K562 (cell line): ENCODE measurements around the gene PIEZO2. TPM values are rescaled to one million over a fixed set of nuclear protein-coding genes. Genes with fewer than 3 reads are reported as not detected.

ENCODE experiments used
- ATAC-seq: fragments of 200-7000 bp; cut with Tn5 transposase; 3 replicates; pipeline ENCODE4 v1.9.1; 2020; ENCODE audit warnings: moderate library complexity
- BruUV-seq: library from RNA; stranded (reverse); fragments of 400-500 nt; replicated peaks from 2 replicates; lab custom pipeline; 2021; lab: Mats Ljungman, UMichigan
- CTCF ChIA-PET: fragments of 300-600 bp; formaldehyde crosslinking; extraction: SDS; loops from one replicate; lab custom pipeline; 2021; ENCODE audit warnings: low intra/inter-chr PET ratio; lab: Yijun Ruan, JAX
- POLR2A ChIA-PET: fragments of 300-600, 350-650 bp; sonication (Branson Sonifier 250); formaldehyde crosslinking; extraction: SDS; loops from one replicate; lab custom pipeline; 2021; ENCODE audit warnings: antibody characterized with exemption, inconsistent platforms; lab: Yijun Ruan, JAX
- DNase-seq, 4 experiments: peaks; one replicate each; pipeline versions ENCODE4 v3.0.0 to v3.0.0-alpha.2; 2011 to 2018; ENCODE audit warnings: low spot score in 3 of 4, mixed read lengths in 3 of 4; ENCODE audit errors: extremely low read depth in 1 of 4
- FAIRE-seq: peaks from 2 replicates; lab custom pipeline; 2011; peaks lifted over from hg19 to GRCh38; lab: Jason Lieb, UNC
- H2AFZ ChIP-seq: 2 replicates; pipeline ENCODE4 v1.6.0; 2011; ENCODE audit warnings: low read depth, low read length, control low read depth, inconsistent platforms
- H3K27ac ChIP-seq: fragments of 200-600 bp; 3 replicates; pipeline ENCODE4 v1.8.0; 2011; ENCODE audit warnings: low read depth, mild to moderate bottlenecking, control low read depth, inconsistent platforms, low read length, moderate library complexity, mixed read lengths; ENCODE audit errors: extremely low read depth
- H3K27me3 ChIP-seq, 2 experiments: fragments of 300-600 bp in 1 of 2; 2 replicates in 1 of 2; 3 replicates in 1 of 2; pipeline versions ENCODE4 v1.6.0 to v1.8.0; 2011; ENCODE audit warnings: inconsistent platforms in 2 of 2, low read length in 2 of 2, mild to moderate bottlenecking in 1 of 2, mixed read lengths in 1 of 2, moderate library complexity in 1 of 2; ENCODE audit not compliant: control insufficient read depth in 2 of 2, insufficient read depth in 2 of 2
- H3K36me3 ChIP-seq: fragments of 300-600 bp; 3 replicates; pipeline ENCODE4 v1.8.0; 2011; ENCODE audit warnings: mild to moderate bottlenecking, low read length, inconsistent platforms; ENCODE audit not compliant: control insufficient read depth, insufficient read depth
- H3K4me1 ChIP-seq, 2 experiments: fragments of 200-600 bp in 1 of 2; replicated peaks in 1 of 2; 2 replicates in 1 of 2; 3 replicates in 1 of 2; pipeline versions ENCODE4 v1.5.1 to v1.8.0; 2011; ENCODE audit warnings: inconsistent platforms in 2 of 2, low read length in 2 of 2, mild to moderate bottlenecking in 1 of 2, mixed read lengths in 1 of 2, moderate library complexity in 1 of 2; ENCODE audit not compliant: control insufficient read depth in 2 of 2, insufficient read depth in 2 of 2
- H3K4me2 ChIP-seq: 2 replicates; pipeline ENCODE4 v1.6.1; 2011; ENCODE audit warnings: low read length, control low read depth, inconsistent platforms, mixed read lengths; ENCODE audit not compliant: insufficient read depth
- H3K4me3 ChIP-seq: fragments of 200-600 bp; sonication (generic), shearing (Covaris generic); 2 replicates; pipeline ENCODE4 v1.5.1; 2016; ENCODE audit warnings: control low read depth, inconsistent platforms
- H3K79me2 ChIP-seq: fragments of 200-600 bp; 3 replicates; pipeline ENCODE4 v1.8.0; 2011; ENCODE audit warnings: low read length, inconsistent platforms; ENCODE audit not compliant: control insufficient read depth, insufficient read depth
- H3K9ac ChIP-seq, 2 experiments: 2 replicates each; pipeline versions ENCODE4 v1.6.0 to v1.6.1; 2011; ENCODE audit warnings: low read depth in 2 of 2, low read length in 2 of 2, control low read depth in 1 of 2, inconsistent platforms in 1 of 2, mild to moderate bottlenecking in 1 of 2, mixed read lengths in 1 of 2; ENCODE audit not compliant: insufficient read depth in 1 of 2
- H3K9me1 ChIP-seq: one replicate; pipeline ENCODE4 v1.6.0; 2011; ENCODE audit warnings: inconsistent platforms, mild to moderate bottlenecking, low read length, moderate library complexity; ENCODE audit not compliant: control insufficient read depth, insufficient read depth
- H3K9me3 ChIP-seq: replicated peaks from 2 replicates; pipeline ENCODE4 v1.5.1; 2011; ENCODE audit warnings: low read depth, low read length, inconsistent platforms; ENCODE audit not compliant: control insufficient read depth, insufficient read depth
- H4K20me1 ChIP-seq: replicated peaks from 2 replicates; pipeline ENCODE4 v1.6.1; 2011; ENCODE audit warnings: low read length, inconsistent platforms, mixed read lengths; ENCODE audit not compliant: control insufficient read depth, insufficient read depth
- CBX8 ChIP-seq: fragments of 200-600 bp; sonication (generic); IDR thresholded peaks from 2 replicates; pipeline ENCODE4 v1.6.1; 2012; ENCODE audit warnings: borderline replicate concordance, mixed run types, low read depth, mild to moderate bottlenecking, moderate library complexity, mixed read lengths, low read length, control low read depth, inconsistent platforms; ENCODE audit not compliant: poor library complexity, severe bottlenecking; ENCODE audit errors: extremely low read depth
- FOXJ2 ChIP-seq: fragments of 200-800 bp; sonication (Bioruptor generic); IDR thresholded peaks from 2 replicates; pipeline ENCODE4 v1.6.1; 2016; ENCODE audit warnings: missing genetic modification characterization, missing compliant biosample characterization
- LCOR ChIP-seq: sonication (generic); formaldehyde crosslinking; IDR thresholded peaks from 2 replicates; pipeline ENCODE4 v1.8.0; 2022; ENCODE audit warnings: mild to moderate bottlenecking, missing genetic modification reagents
- SAFB ChIP-seq: fragments of 200-400 bp; formaldehyde crosslinking; IDR thresholded peaks from 2 replicates; pipeline ENCODE4 v1.6.1; 2017; ENCODE audit warnings: low read depth, low read length, borderline replicate concordance
- WGBS: fragments of 100-300 bp; shearing (Covaris generic); methylation state at CpG from one replicate; pipeline ENCODE4 v1.1.6; 2016; ENCODE audit warnings: low coverage, mixed read lengths; ENCODE audit not compliant: insufficient coverage; ENCODE audit errors: missing lambda C conversion rate; 5-methylcytosine and 5-hydroxymethylcytosine counted together
- in situ Hi-C: fragments of 300-500 bp; cut with MboI; formaldehyde crosslinking; loops from 4 replicates; pipeline ENCODE4 v1.15.0; 2018; ENCODE audit warnings: inconsistent platforms, mixed read lengths
- intact Hi-C: fragments of 100-400 bp; cut with micrococcal nuclease; formaldehyde crosslinking; loops from 2 replicates; pipeline ENCODE4 v1.14.2; 2022
- polyA plus RNA-seq, 8 experiments: library from polyadenylated mRNA; depleted of rRNA in 4 of 8; stranded (reverse) in 5 of 8; unstranded in 3 of 8; fragments of >200 nt; fragmentation: Nextera tagmentation in 2 of 8; fragmentation: Illumina TruSeq in 1 of 8; extraction: Ambion mirVana in 2 of 8; extraction: Trizol in 1 of 8; gene quantifications; 2 replicates each; pipeline versions ENCODE4 v1.2.1 to v1.2.3, GENCODE V29; 2011 to 2014; ENCODE audit warnings: inconsistent platforms in 1 of 8, missing spikeins in 1 of 8
- total RNA-seq, 7 experiments: library from RNA; depleted of rRNA in 6 of 7; stranded (reverse); fragments of >200 nt in 6 of 7; fragmentation: Illumina TruSeq in 2 of 7; extraction: Trizol in 2 of 7; gene quantifications; 2 replicates each; pipeline versions ENCODE4 v1.2.1 to v1.2.3, GENCODE V29; 2011 to 2021; ENCODE audit warnings: low replicate concordance in 1 of 7
- TF ChIP-seq, protein P1 (sequence below): sonication (generic); IDR thresholded peaks from 2 replicates; pipeline ENCODE4 v1.6.1; 2016
- TF ChIP-seq, protein P2 (sequence below): IDR thresholded peaks from 2 replicates; pipeline ENCODE4 v1.6.1; 2011; ENCODE audit warnings: borderline replicate concordance, low read depth, mild to moderate bottlenecking, moderate library complexity, low read length; ENCODE audit not compliant: insufficient read depth, poor library complexity, severe bottlenecking

PIEZO2 gene
- total and polyA plus RNA-seq, 9 of the 15 experiments (the other 6 are each of a cell fraction or from before 2014, with no cell fraction given) = 0.54 to 4.1 (median 2.0) TPM

DNA sequence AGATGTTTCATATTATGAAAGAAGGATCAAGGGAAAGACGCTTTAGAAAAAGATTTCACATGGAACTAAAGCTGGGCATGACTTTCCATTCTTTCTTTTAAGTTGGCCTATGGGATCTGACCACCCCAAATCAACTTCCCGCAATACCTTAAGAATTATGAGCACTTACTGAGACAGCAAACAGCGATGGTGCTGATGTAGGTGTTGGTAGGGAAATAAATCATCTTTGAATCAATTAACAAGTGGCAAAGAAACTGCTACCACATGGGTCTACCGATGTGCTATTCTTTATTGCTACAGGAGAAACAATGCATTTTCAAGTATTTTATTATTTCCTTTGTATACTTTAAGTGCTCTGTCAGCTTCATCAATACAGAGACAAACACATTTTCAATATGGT lies 239.6 kb downstream of the PIEZO2 start:
- no peaks in the 10 kb centered on the region for H3K79me2 ChIP-seq
- no peaks in the 10 kb centered on the region for H4K20me1 ChIP-seq
- H3K4me2 ChIP-seq = no peak overlapping the region
- H3K9ac ChIP-seq = no peak overlapping the region
- no peaks in the 10 kb centered on the region for H3K4me1 ChIP-seq
- intact Hi-C loops = no loop called here
- H3K36me3 ChIP-seq = no peaks in the 10 kb centered on the region
- in situ Hi-C loops = loop anchor here (5.0 kb wide), 1 partner anchor 1173 kb away; no protein-coding TSS in a partner anchor
- no peak overlapping the region for H2AFZ ChIP-seq
- no peak for ATAC-seq
- H3K9me3 ChIP-seq = no peaks in the 10 kb centered on the region
- CTCF ChIA-PET = no interaction called here
- H3K4me3 ChIP-seq = no peak overlapping the region
- no peak for TF ChIP-seq SAFB
- TF ChIP-seq, protein P1, sequence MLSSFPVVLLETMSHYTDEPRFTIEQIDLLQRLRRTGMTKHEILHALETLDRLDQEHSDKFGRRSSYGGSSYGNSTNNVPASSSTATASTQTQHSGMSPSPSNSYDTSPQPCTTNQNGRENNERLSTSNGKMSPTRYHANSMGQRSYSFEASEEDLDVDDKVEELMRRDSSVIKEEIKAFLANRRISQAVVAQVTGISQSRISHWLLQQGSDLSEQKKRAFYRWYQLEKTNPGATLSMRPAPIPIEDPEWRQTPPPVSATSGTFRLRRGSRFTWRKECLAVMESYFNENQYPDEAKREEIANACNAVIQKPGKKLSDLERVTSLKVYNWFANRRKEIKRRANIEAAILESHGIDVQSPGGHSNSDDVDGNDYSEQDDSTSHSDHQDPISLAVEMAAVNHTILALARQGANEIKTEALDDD = no peak
- no peak for TF ChIP-seq CBX8
- no peak for TF ChIP-seq FOXJ2 (tag)
- TF ChIP-seq, protein P2, sequence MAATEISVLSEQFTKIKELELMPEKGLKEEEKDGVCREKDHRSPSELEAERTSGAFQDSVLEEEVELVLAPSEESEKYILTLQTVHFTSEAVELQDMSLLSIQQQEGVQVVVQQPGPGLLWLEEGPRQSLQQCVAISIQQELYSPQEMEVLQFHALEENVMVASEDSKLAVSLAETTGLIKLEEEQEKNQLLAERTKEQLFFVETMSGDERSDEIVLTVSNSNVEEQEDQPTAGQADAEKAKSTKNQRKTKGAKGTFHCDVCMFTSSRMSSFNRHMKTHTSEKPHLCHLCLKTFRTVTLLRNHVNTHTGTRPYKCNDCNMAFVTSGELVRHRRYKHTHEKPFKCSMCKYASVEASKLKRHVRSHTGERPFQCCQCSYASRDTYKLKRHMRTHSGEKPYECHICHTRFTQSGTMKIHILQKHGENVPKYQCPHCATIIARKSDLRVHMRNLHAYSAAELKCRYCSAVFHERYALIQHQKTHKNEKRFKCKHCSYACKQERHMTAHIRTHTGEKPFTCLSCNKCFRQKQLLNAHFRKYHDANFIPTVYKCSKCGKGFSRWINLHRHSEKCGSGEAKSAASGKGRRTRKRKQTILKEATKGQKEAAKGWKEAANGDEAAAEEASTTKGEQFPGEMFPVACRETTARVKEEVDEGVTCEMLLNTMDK = no peak
- TF ChIP-seq LCOR = no peak
- H3K27me3 ChIP-seq = no peaks in the 10 kb centered on the region
- no peaks in the 10 kb centered on the region for H3K9me1 ChIP-seq
- no peak for DNase-seq
- no peak overlapping the region for H3K27ac ChIP-seq
- 6% methylated on average over 4 of the region's 4 CpGs for WGBS
- POLR2A ChIA-PET = no interaction called here
- no TSS peak for BruUV-seq
- FAIRE-seq = no peak
